Endothelial cell of umbilical vein (primary cell): Measurements from ENCODE around the gene TMEM120A. TPM values are rescaled to one million over a fixed set of nuclear protein-coding genes. Genes with fewer than 3 reads are reported as not detected.

Experiments
- BruUV-seq: library from RNA; stranded (reverse); fragments of 400-500 nt; replicated peaks from 2 replicates; lab custom pipeline; 2021; lab: Mats Ljungman, UMichigan
- CTCF ChIA-PET: fragments of 300-600, 350-600 bp; sonication (Branson Sonifier 250); formaldehyde crosslinking; loops from one replicate; lab custom pipeline; 2021; ENCODE audit warnings: antibody characterized with exemption, inconsistent platforms; lab: Charles Lee
- POLR2A ChIA-PET: fragments of 300-600, 350-600 bp; sonication (Branson Sonifier 250); formaldehyde crosslinking; loops from one replicate; lab custom pipeline; 2021; ENCODE audit warnings: antibody characterized with exemption, inconsistent platforms; lab: Charles Lee
- DNase-seq: peaks from one replicate; pipeline ENCODE4 v3.0.0-alpha.2; 2011; ENCODE audit warnings: low read depth, low spot score
- FAIRE-seq: peaks from 2 replicates; lab custom pipeline; 2011; peaks lifted over from hg19 to GRCh38; lab: Jason Lieb, UNC
- H2AFZ ChIP-seq: 2 replicates; pipeline ENCODE4 v1.6.0; 2012; ENCODE audit warnings: low read depth, low read length, control low read depth, inconsistent platforms
- H3K27ac ChIP-seq: 2 replicates; pipeline ENCODE4 v1.5.1; 2011; ENCODE audit warnings: low read depth, mild to moderate bottlenecking, control low read depth, low read length, moderate library complexity; ENCODE audit not compliant: insufficient read depth
- H3K27me3 ChIP-seq, 2 experiments: 2 replicates each; pipeline versions ENCODE4 v1.6.0 to v1.6.1; 2011; ENCODE audit warnings: low read length in 2 of 2, mixed read lengths in 1 of 2; ENCODE audit not compliant: control insufficient read depth in 2 of 2, insufficient read depth in 2 of 2
- H3K36me3 ChIP-seq, 2 experiments: 2 replicates in 1 of 2; 3 replicates in 1 of 2; pipeline ENCODE4 v1.5.1; 2011; ENCODE audit warnings: low read length in 2 of 2, mild to moderate bottlenecking in 1 of 2, moderate library complexity in 1 of 2; ENCODE audit not compliant: control insufficient read depth in 2 of 2, insufficient read depth in 2 of 2; ENCODE audit errors: extremely low read depth in 1 of 2
- H3K4me1 ChIP-seq: 3 replicates; pipeline ENCODE4 v1.5.1; 2011; ENCODE audit warnings: mild to moderate bottlenecking, low read length; ENCODE audit not compliant: control insufficient read depth, insufficient read depth; ENCODE audit errors: extremely low read depth
- H3K4me2 ChIP-seq: 2 replicates; pipeline ENCODE4 v1.6.1; 2011; ENCODE audit warnings: low read length, control low read depth, mixed read lengths; ENCODE audit not compliant: insufficient read depth
- H3K4me3 ChIP-seq, 3 experiments: fragments of 200-600 bp in 1 of 3; sonication (generic), shearing (Covaris generic) in 1 of 3; replicated peaks in 1 of 3; 2 replicates each; pipeline ENCODE4 v1.5.1; 2011 to 2016; ENCODE audit warnings: control low read depth in 3 of 3, low read length in 3 of 3, mild to moderate bottlenecking in 2 of 3, inconsistent platforms in 1 of 3, low read depth in 1 of 3, moderate library complexity in 1 of 3; ENCODE audit not compliant: insufficient read depth in 1 of 3
- H3K79me2 ChIP-seq: 2 replicates; pipeline ENCODE4 v1.6.0; 2012; ENCODE audit warnings: low read length, inconsistent platforms; ENCODE audit not compliant: control insufficient read depth, insufficient read depth
- H3K9ac ChIP-seq: replicated peaks from 2 replicates; pipeline ENCODE3; 2011; ENCODE audit warnings: low read length, control low read depth; ENCODE audit not compliant: insufficient read depth; ENCODE audit errors: extremely low read depth
- H3K9me1 ChIP-seq: replicated peaks from 3 replicates; pipeline ENCODE4 v1.6.0; 2011; ENCODE audit warnings: mild to moderate bottlenecking, low read length; ENCODE audit not compliant: control insufficient read depth, insufficient read depth; ENCODE audit errors: extremely low read depth
- H3K9me3 ChIP-seq: replicated peaks from 2 replicates; pipeline ENCODE4 v1.5.1; 2012; ENCODE audit warnings: low read length, inconsistent platforms; ENCODE audit not compliant: control insufficient read depth, insufficient read depth
- H4K20me1 ChIP-seq: replicated peaks from 2 replicates; pipeline ENCODE3; 2011; ENCODE audit warnings: mild to moderate bottlenecking, low read length; ENCODE audit not compliant: control insufficient read depth, insufficient read depth; ENCODE audit errors: extremely low read depth
- CTCF ChIP-seq, 2 donors: IDR thresholded peaks; 1 replicate in 1 of 2; 2 replicates in 1 of 2; pipeline ENCODE4 v1.5.1; 2011; ENCODE audit warnings: low read length in 2 of 2, mild to moderate bottlenecking in 2 of 2, moderate library complexity in 2 of 2, control low read depth in 1 of 2, inconsistent platforms in 1 of 2, low read depth in 1 of 2; ENCODE audit not compliant: insufficient read depth in 1 of 2; ENCODE audit errors: extremely low read depth in 1 of 2
- EZH2 ChIP-seq: IDR thresholded peaks from 2 replicates; pipeline ENCODE4 v1.6.1; 2012; ENCODE audit warnings: borderline replicate concordance, low read depth, mild to moderate bottlenecking, moderate library complexity, low read length, inconsistent platforms; ENCODE audit not compliant: severe bottlenecking
- FOS ChIP-seq: IDR thresholded peaks from 2 replicates; pipeline ENCODE4 v1.6.1; 2011; ENCODE audit warnings: mild to moderate bottlenecking, low read length, moderate library complexity, borderline replicate concordance; ENCODE audit not compliant: insufficient read depth
- GATA2 ChIP-seq: IDR thresholded peaks from 2 replicates; pipeline ENCODE4 v1.7.0; 2011; ENCODE audit warnings: low read depth, mild to moderate bottlenecking, moderate library complexity, mixed read lengths, low read length; ENCODE audit not compliant: insufficient read length, insufficient read depth
- JUN ChIP-seq: IDR thresholded peaks from 2 replicates; pipeline ENCODE4 v1.6.1; 2011; ENCODE audit warnings: borderline replicate concordance, low read depth; ENCODE audit not compliant: insufficient read length, insufficient read depth
- MAX ChIP-seq: IDR thresholded peaks from 2 replicates; pipeline ENCODE4 v1.6.1; 2011; ENCODE audit not compliant: insufficient read depth, insufficient read length
- MYC ChIP-seq: IDR thresholded peaks from one replicate; pipeline ENCODE4 v1.6.1; 2011; ENCODE audit warnings: mild to moderate bottlenecking, low read depth, low read length
- POLR2A ChIP-seq: IDR thresholded peaks from 2 replicates; pipeline ENCODE4 v1.6.1; 2012; ENCODE audit warnings: low read depth, mild to moderate bottlenecking, control low read depth, low read length
- POLR2AphosphoS5 ChIP-seq: IDR thresholded peaks from 2 replicates; pipeline ENCODE4 v1.6.1; 2012; ENCODE audit warnings: low read depth, mild to moderate bottlenecking, control low read depth, low read length, moderate library complexity; ENCODE audit not compliant: insufficient read depth
- dilution Hi-C: fragments of 300-500 bp; cut with MboI; formaldehyde crosslinking; loops from one replicate; pipeline ENCODE4 v1.15.0; 2019; ENCODE audit warnings: low sequenced_read_pairs; ENCODE audit not compliant: extremely low pct_ligation_motif_present
- intact Hi-C: fragments of 100-400 bp; cut with micrococcal nuclease; formaldehyde crosslinking; loops from one replicate; pipeline ENCODE4 v1.10.0; 2022
- polyA plus RNA-seq, 4 experiments: library from polyadenylated mRNA; depleted of rRNA in 3 of 4; stranded (reverse) in 3 of 4; unstranded in 1 of 4; fragments of >200 nt; gene quantifications; 2 replicates each; pipeline versions ENCODE4 v1.2.1 to v1.2.3, GENCODE V29; 2011 to 2012; ENCODE audit warnings: missing spikeins in 1 of 4
- total RNA-seq: library from RNA; stranded (reverse); gene quantifications from 2 replicates; pipeline ENCODE4 v1.2.3, GENCODE V29; 2021

TMEM120A gene
- total and polyA plus RNA-seq, 2 donors (not counting 3 experiments of a cell fraction or from before 2014, with no cell fraction given), result 38.6 to 133 TPM

- Histone ChIP-seq H3K4me3 (no peak overlapping the region), H3K4me1 (peaks cover 14% of the 10 kb centered on the region), H2AFZ (no peak overlapping the region), H3K9me3 (no peaks in the 10 kb centered on the region), H3K9me1 (no peaks in the 10 kb centered on the region), H3K79me2 (no peaks in the 10 kb centered on the region), H3K4me2 (no peak overlapping the region), H3K36me3 (peaks cover 2% of the 10 kb centered on the region in 2 experiments), H3K9ac (no peak overlapping the region), H4K20me1 (no peaks in the 10 kb centered on the region), H3K27me3 (no peaks in the 10 kb centered on the region), H3K27ac (no peak overlapping the region)
- dilution Hi-C loops (no loop called here), intact Hi-C loops (no loop called here)
- no peak for TF ChIP-seq EZH2
- no peak for TF ChIP-seq MAX
- no peak for TF ChIP-seq FOS
- TF ChIP-seq POLR2A, result no peak
- no peak for TF ChIP-seq GATA2
- no peak for TF ChIP-seq POLR2AphosphoS5
- TF ChIP-seq JUN, result no peak
- no peak for TF ChIP-seq MYC
- no peak for TF ChIP-seq CTCF (IDR thresholded peaks at IDR 0.05; ENCODE audit: extremely low read depth in 1 of 2, insufficient read depth in 1 of 2, low read depth in 1 of 2, low read length in 2 of 2)
- FAIRE-seq, result no peak
- no TSS peak for BruUV-seq
- ChIA-PET CTCF (interaction anchor here (0.6 to 1.2 kb wide), 3 partner anchors 11 to 321 kb away, joined by 3 to 4 read pairs (median 3); no protein-coding TSS in a partner anchor), POLR2A (no interaction called here)
- no peak for DNase-seq
Measured at GRCh38 chr7:75961218-75961617, 33.2 kb downstream of the TMEM120A start.
